SU-DHL-6 (cell line): ENCODE data around the gene MYG1.

Source experiments
- H2AFZ ChIP-seq: fragments of 200-600 bp; sonication (generic); 2 replicates; pipeline ENCODE4 v1.6.1; 2014; ENCODE audit warnings: low read depth, mild to moderate bottlenecking, moderate library complexity, mixed read lengths, antibody characterized with exemption, low read length; ENCODE audit not compliant: severe bottlenecking
- H3F3A ChIP-seq: fragments of 200-600 bp; shearing (Covaris generic); 2 replicates; pipeline ENCODE4 v1.6.0; 2016; ENCODE audit warnings: antibody characterized with exemption, mild to moderate bottlenecking; ENCODE audit not compliant: insufficient read depth
- H3K27ac ChIP-seq: fragments of 200-600 bp; sonication (generic); 2 replicates; pipeline ENCODE4 v1.5.1; 2016; ENCODE audit warnings: low read depth, mild to moderate bottlenecking, low read length, moderate library complexity, mixed read lengths
- H3K27me3 ChIP-seq: fragments of 200-600 bp; sonication (generic), shearing (Covaris generic); 2 replicates; pipeline ENCODE4 v1.6.0; 2014; ENCODE audit warnings: mild to moderate bottlenecking, low read length
- H3K36me3 ChIP-seq: fragments of 200-600 bp; sonication (generic); 2 replicates; pipeline ENCODE4 v1.6.1; 2014; ENCODE audit warnings: mild to moderate bottlenecking, low read length, mixed read lengths
- H3K4me2 ChIP-seq: fragments of 300-600, 200-600 bp; shearing (Covaris generic), sonication (generic); 2 replicates; pipeline ENCODE4 v1.6.0; 2014; ENCODE audit warnings: low read length, low read depth, mild to moderate bottlenecking; ENCODE audit not compliant: poor library complexity, severe bottlenecking
- H3K4me3 ChIP-seq: fragments of 200-600 bp; sonication (generic); 2 replicates; pipeline ENCODE4 v1.5.1; 2014; ENCODE audit warnings: antibody characterized with exemption, low read length, mild to moderate bottlenecking, mixed read lengths; ENCODE audit not compliant: insufficient read depth, poor library complexity, severe bottlenecking
- H3K79me2 ChIP-seq: fragments of 200-600 bp; sonication (generic); 2 replicates; pipeline ENCODE4 v1.6.1; 2014; ENCODE audit warnings: mild to moderate bottlenecking, low read length, moderate library complexity; ENCODE audit not compliant: insufficient read depth
- H3K9ac ChIP-seq: fragments of 200-600 bp; sonication (generic); 2 replicates; pipeline ENCODE4 v1.7.0; 2014; ENCODE audit warnings: mild to moderate bottlenecking, low read length
- H3K9me2 ChIP-seq: fragments of 200-600 bp; sonication (generic); replicated peaks from 2 replicates; pipeline ENCODE4 v1.6.1; 2014; ENCODE audit warnings: low read length; ENCODE audit not compliant: insufficient read depth
- H3K9me3 ChIP-seq: fragments of 200-600 bp; sonication (generic); 2 replicates; pipeline ENCODE4 v1.6.1; 2014; ENCODE audit warnings: low read length, mixed read lengths; ENCODE audit not compliant: insufficient read depth
- H4K20me1 ChIP-seq: fragments of 200-600 bp; sonication (generic); 2 replicates; pipeline ENCODE4 v1.6.1; 2014; ENCODE audit warnings: low read depth, mild to moderate bottlenecking, antibody characterized with exemption, low read length, moderate library complexity, mixed read lengths
- EZH2phosphoT487 ChIP-seq: fragments of 200-600 bp; sonication (generic), shearing (Covaris generic); conservative IDR thresholded peaks from 2 replicates; pipeline ENCODE4 v1.6.1; 2018; ENCODE audit warnings: mild to moderate bottlenecking, antibody characterized with exemption, low read length, moderate library complexity, mixed read lengths
- TF ChIP-seq, protein P1 (sequence below): fragments of 200-600 bp; sonication (generic); IDR thresholded peaks from one replicate; pipeline ENCODE4 v1.5.1; 2017; ENCODE audit warnings: antibody characterized with exemption, mild to moderate bottlenecking, low read length, moderate library complexity; ENCODE audit not compliant: insufficient read depth, poor library complexity, severe bottlenecking

MYG1 gene

GRCh38 chr12:53274445-53274844, 25.1 kb upstream of the MYG1 start:
- no peaks in the 10 kb centered on the region for H4K20me1 ChIP-seq
- no peaks in the 10 kb centered on the region for H3K9me3 ChIP-seq
- no peak overlapping the region for H3K27ac ChIP-seq
- H3K36me3 ChIP-seq: peaks cover 14% of the 10 kb centered on the region; the same call in 1 of the 2 replicates
- H3K79me2 ChIP-seq: peaks cover 14% of the 10 kb centered on the region
- H3K27me3 ChIP-seq: no peaks in the 10 kb centered on the region
- H3K4me2 ChIP-seq: no peak overlapping the region
- H3K9ac ChIP-seq: no peak overlapping the region
- H2AFZ ChIP-seq: no peak overlapping the region
- no peaks in the 10 kb centered on the region for H3F3A ChIP-seq
- H3K4me3 ChIP-seq: no peak overlapping the region
- TF ChIP-seq, protein P1, sequence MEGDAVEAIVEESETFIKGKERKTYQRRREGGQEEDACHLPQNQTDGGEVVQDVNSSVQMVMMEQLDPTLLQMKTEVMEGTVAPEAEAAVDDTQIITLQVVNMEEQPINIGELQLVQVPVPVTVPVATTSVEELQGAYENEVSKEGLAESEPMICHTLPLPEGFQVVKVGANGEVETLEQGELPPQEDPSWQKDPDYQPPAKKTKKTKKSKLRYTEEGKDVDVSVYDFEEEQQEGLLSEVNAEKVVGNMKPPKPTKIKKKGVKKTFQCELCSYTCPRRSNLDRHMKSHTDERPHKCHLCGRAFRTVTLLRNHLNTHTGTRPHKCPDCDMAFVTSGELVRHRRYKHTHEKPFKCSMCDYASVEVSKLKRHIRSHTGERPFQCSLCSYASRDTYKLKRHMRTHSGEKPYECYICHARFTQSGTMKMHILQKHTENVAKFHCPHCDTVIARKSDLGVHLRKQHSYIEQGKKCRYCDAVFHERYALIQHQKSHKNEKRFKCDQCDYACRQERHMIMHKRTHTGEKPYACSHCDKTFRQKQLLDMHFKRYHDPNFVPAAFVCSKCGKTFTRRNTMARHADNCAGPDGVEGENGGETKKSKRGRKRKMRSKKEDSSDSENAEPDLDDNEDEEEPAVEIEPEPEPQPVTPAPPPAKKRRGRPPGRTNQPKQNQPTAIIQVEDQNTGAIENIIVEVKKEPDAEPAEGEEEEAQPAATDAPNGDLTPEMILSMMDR: no peak
- no peak for TF ChIP-seq EZH2phosphoT487
- no peaks in the 10 kb centered on the region for H3K9me2 ChIP-seq

- no peaks in the 10 kb centered on the region for H4K20me1 ChIP-seq
- H3K4me2 ChIP-seq: no peak overlapping the region
- no peaks in the 10 kb centered on the region for H3K9me3 ChIP-seq
- no peak overlapping the region for H2AFZ ChIP-seq
- no peaks in the 10 kb centered on the region for H3K9me2 ChIP-seq
- TF ChIP-seq, protein P1: no peak
- no peak for TF ChIP-seq EZH2phosphoT487
- H3K27ac ChIP-seq: no peak overlapping the region
- H3K36me3 ChIP-seq: peaks cover 17% of the 10 kb centered on the region; the same call in 1 of the 2 replicates
- H3K9ac ChIP-seq: no peak overlapping the region
- no peaks in the 10 kb centered on the region for H3K27me3 ChIP-seq
- no peaks in the 10 kb centered on the region for H3F3A ChIP-seq
- no peaks in the 10 kb centered on the region for H3K79me2 ChIP-seq
- no peak overlapping the region for H3K4me3 ChIP-seq
Observed at GRCh38 chr12:53276511-53276910, 23.0 kb upstream of the MYG1 start.

DNA sequence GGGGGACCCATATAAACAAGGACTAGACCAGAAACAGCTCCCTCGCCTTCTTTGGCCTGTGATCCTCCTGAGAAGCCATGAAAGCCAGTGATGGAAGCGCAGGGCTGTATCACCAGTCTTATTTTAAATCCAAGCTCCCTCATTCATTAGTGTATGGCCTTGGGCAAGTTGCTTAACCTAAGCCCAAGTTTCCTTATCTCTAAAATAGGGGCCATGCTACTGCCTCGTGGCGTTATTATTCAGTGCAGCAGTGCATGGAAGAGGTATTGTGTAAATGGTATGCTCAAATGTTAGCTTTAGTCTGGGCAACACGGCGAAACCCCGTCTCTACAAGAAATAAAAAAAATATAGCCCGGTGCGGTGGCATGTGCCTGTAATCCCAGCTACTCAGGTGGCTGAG, 21.5 kb upstream of the MYG1 start:
- H3K79me2 ChIP-seq: no peaks in the 10 kb centered on the region
- no peaks in the 10 kb centered on the region for H4K20me1 ChIP-seq
- no peak overlapping the region for H3K9ac ChIP-seq
- H3F3A ChIP-seq: no peaks in the 10 kb centered on the region
- H3K27me3 ChIP-seq: no peaks in the 10 kb centered on the region
- no peak overlapping the region for H3K4me3 ChIP-seq
- no peaks in the 10 kb centered on the region for H3K9me3 ChIP-seq
- H3K36me3 ChIP-seq: peaks cover 24% of the 10 kb centered on the region; the same call in 1 of the 2 replicates
- H2AFZ ChIP-seq: no peak overlapping the region
- H3K27ac ChIP-seq: no peak overlapping the region
- no peak for TF ChIP-seq EZH2phosphoT487
- TF ChIP-seq, protein P1: no peak
- H3K9me2 ChIP-seq: no peaks in the 10 kb centered on the region
- H3K4me2 ChIP-seq: no peak overlapping the region
